Esophagus squamous epithelium (tissue), 5 donors: ENCODE measurements around the gene NTMT1. TPM values are rescaled to one million over a fixed set of nuclear protein-coding genes. Genes with fewer than 3 reads are reported as not detected.

ENCODE experiments used
- DNase-seq: peaks from one replicate; lab custom pipeline; 2025; lab: John Stamatoyannopoulos, UW
- H3K27ac ChIP-seq, 4 donors: fragments of 200-600 bp; sonication (generic); one replicate each; pipeline ENCODE4 v1.5.1; 2016 to 2019; ENCODE audit warnings: mild to moderate bottlenecking in 1 of 4
- H3K27me3 ChIP-seq, 4 donors: fragments of 200-600 bp; sonication (generic); 1 replicate in 3 of 4; 2 replicates in 1 of 4; pipeline versions ENCODE4 v1.5.1 to v1.6.0; 2017 to 2021; ENCODE audit warnings: antibody characterized with exemption in 1 of 4
- H3K36me3 ChIP-seq, 3 donors: fragments of 200-600 bp; sonication (generic); one replicate each; pipeline ENCODE4 v1.5.1; 2016 to 2019
- H3K4me1 ChIP-seq, 3 donors: fragments of 200-600 bp; sonication (generic); one replicate each; pipeline ENCODE4 v1.5.1; 2017 to 2019
- H3K4me3 ChIP-seq, 4 donors: fragments of 200-600 bp; sonication (generic); 1 replicate in 3 of 4; 2 replicates in 1 of 4; pipeline ENCODE4 v1.5.1; 2016 to 2019; ENCODE audit warnings: mild to moderate bottlenecking in 2 of 4, moderate library complexity in 1 of 4
- H3K9me3 ChIP-seq, 3 donors: fragments of 200-600 bp; sonication (generic); one replicate each; pipeline ENCODE4 v1.5.1; 2016 to 2019
- POLR2A ChIP-seq, 4 donors: fragments of 450-650 bp; IDR thresholded peaks; one replicate each; pipeline ENCODE4 v1.6.1; 2017; ENCODE audit warnings: antibody characterized with exemption in 4 of 4, mild to moderate bottlenecking in 4 of 4, moderate library complexity in 3 of 4
- WGBS, 2 donors: methylation state at CpG; one replicate each; pipeline ENCODE4 v1.1.5; 2018; 5-methylcytosine and 5-hydroxymethylcytosine counted together
- intact Hi-C: fragments of 100-400 bp; cut with DNase I; formaldehyde crosslinking; loops from one replicate; pipeline ENCODE4 v1.15.0; 2022
- total RNA-seq, 4 donors: library from RNA; depleted of rRNA; stranded (reverse); fragments of >200 nt; gene quantifications; one replicate each; pipeline ENCODE4 v1.1.0, GENCODE V29; 2016
- TF ChIP-seq, protein P1 (sequence below), 6 experiments: fragments of 450-650 bp in 4 of 6; fragments of 200-600 bp in 2 of 6; sonication (generic) in 2 of 6; IDR thresholded peaks; one replicate each; pipeline ENCODE4 v1.5.1; 2016 to 2019; ENCODE audit warnings: antibody characterized with exemption in 6 of 6, mild to moderate bottlenecking in 4 of 6, moderate library complexity in 4 of 6
- donor health status: DM: yes; HTN: yes; CAD: no.

Gene NTMT1
- total RNA-seq, 4 donors from 2014 or later: 14.0 to 17.6 (median 16.0) TPM

DNA sequence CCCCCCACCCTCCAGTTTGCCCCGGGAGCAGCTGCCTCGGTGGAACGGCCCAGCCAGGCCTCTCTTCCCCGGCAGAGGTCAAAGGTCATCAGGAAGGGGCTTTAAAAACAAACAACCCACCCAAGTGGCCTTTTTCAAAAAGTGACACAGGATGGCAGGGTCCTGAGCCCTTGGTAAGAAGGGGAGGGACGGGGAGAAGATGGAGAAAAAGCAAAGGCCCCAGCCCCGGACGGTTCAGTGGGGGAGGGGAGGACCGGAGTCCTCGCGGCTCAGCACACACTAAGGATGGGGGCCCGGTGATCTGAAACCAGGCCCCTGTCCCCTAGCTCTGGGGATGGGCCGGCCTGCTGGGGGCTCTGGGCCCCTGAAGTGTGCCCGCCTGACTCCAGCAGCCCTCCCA, 40.6 kb downstream of the NTMT1 start:
- Histone ChIP-seq H3K9me3 (no peaks in the 10 kb centered on the region), H3K27me3 (peaks cover 0 to 68% (median 0%) of the 10 kb centered on the region in 4 donors), H3K4me1 (peaks cover 14 to 46% (median 14%) of the 10 kb centered on the region in 3 donors), H3K27ac (peak overlapping the region in 3 of 4 donors; percentile 53 to 62 (median 56)), H3K36me3 (no peaks in the 10 kb centered on the region), H3K4me3 (peak overlapping the region; percentile 17 to 64 (median 44))
- DNase-seq: no peak
- intact Hi-C loops: no loop called here
- 48% methylated on average over 7 of the region's 13 CpGs; no CpG with 5 or more reads in 1 of the 2 donors for WGBS, 2 donors
- TF ChIP-seq, protein P1, sequence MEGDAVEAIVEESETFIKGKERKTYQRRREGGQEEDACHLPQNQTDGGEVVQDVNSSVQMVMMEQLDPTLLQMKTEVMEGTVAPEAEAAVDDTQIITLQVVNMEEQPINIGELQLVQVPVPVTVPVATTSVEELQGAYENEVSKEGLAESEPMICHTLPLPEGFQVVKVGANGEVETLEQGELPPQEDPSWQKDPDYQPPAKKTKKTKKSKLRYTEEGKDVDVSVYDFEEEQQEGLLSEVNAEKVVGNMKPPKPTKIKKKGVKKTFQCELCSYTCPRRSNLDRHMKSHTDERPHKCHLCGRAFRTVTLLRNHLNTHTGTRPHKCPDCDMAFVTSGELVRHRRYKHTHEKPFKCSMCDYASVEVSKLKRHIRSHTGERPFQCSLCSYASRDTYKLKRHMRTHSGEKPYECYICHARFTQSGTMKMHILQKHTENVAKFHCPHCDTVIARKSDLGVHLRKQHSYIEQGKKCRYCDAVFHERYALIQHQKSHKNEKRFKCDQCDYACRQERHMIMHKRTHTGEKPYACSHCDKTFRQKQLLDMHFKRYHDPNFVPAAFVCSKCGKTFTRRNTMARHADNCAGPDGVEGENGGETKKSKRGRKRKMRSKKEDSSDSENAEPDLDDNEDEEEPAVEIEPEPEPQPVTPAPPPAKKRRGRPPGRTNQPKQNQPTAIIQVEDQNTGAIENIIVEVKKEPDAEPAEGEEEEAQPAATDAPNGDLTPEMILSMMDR (IDR thresholded peaks at IDR 0.05): no peak
- TF ChIP-seq POLR2A (IDR thresholded peaks at IDR 0.05): no peak

DNA sequence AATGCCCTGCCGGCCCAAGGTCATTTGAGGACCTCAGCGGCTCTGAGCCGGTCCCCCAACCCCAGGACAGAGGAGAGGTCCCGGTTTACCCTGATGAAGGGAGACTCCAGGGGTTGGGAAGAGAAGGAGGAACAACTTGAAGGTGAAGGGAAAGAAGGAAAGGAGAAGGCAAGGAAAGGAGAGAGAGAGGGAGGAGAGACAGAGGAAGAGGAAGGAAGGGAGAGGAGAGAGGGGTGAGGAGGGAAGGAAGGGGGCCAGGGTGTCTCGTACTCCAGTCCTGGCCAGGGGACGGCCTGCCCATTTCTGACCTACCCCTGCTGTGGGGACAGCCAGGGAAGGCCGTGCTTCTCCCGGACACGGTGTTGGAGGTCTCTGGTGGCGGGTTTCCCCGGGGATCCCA, 41.4 kb downstream of the NTMT1 start:
- Histone ChIP-seq H3K4me3 (peak overlapping the region in 2 of 4 donors; percentile 51 to 64), H3K9me3 (no peaks in the 10 kb centered on the region), H3K27me3 (peaks cover 0 to 68% (median 0%) of the 10 kb centered on the region in 4 donors), H3K4me1 (peaks cover 14 to 51% (median 14%) of the 10 kb centered on the region in 3 donors), H3K27ac (peak overlapping the region in 3 of 4 donors; percentile 21 to 53 (median 21)), H3K36me3 (no peaks in the 10 kb centered on the region)
- intact Hi-C loops: no loop called here
- TF ChIP-seq POLR2A (IDR thresholded peaks at IDR 0.05): no peak
- TF ChIP-seq, protein P1 (IDR thresholded peaks at IDR 0.05): no peak
- whole genome bisulfite sequencing, 2 donors: 61 to 75% methylated on average over 8 to 10 of the region's 11 CpGs
- DNase-seq: no peak

DNA sequence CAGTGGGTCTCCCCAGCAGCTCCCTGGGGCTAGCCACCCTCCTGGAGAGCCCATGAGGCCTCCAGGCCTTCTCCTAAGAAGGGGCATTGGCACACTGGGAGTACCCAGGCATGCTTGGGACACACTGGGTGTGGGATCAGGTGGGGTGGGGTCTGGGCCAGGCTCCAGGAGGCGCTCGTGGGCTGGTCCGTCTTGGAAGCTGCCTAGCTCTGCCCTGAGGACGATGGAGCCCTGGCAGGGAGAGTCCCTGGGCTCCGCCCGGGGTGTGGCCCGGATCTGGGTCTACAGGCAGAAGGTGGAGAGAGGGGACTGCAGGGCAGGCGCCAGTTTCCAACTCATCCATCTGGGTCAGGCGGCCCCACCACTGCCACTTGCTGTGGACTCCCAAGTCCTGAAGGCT, 41.9 kb downstream of the NTMT1 start:
- Histone ChIP-seq H3K27me3 (peaks cover 0 to 68% (median 0%) of the 10 kb centered on the region in 4 donors), H3K27ac (peak overlapping the region in 2 of 4 donors; percentile 2 to 21), H3K9me3 (no peaks in the 10 kb centered on the region), H3K36me3 (no peaks in the 10 kb centered on the region), H3K4me1 (peaks cover 14 to 51% (median 14%) of the 10 kb centered on the region in 3 donors), H3K4me3 (no peak overlapping the region)
- WGBS, 2 donors: 59% methylated on average over 6 of the region's 9 CpGs; no CpG with 5 or more reads in 1 of the 2 donors
- DNase-seq: no peak
- TF ChIP-seq, protein P1 (IDR thresholded peaks at IDR 0.05): no peak
- no peak for TF ChIP-seq POLR2A (IDR thresholded peaks at IDR 0.05)
- intact Hi-C loops: no loop called here

DNA sequence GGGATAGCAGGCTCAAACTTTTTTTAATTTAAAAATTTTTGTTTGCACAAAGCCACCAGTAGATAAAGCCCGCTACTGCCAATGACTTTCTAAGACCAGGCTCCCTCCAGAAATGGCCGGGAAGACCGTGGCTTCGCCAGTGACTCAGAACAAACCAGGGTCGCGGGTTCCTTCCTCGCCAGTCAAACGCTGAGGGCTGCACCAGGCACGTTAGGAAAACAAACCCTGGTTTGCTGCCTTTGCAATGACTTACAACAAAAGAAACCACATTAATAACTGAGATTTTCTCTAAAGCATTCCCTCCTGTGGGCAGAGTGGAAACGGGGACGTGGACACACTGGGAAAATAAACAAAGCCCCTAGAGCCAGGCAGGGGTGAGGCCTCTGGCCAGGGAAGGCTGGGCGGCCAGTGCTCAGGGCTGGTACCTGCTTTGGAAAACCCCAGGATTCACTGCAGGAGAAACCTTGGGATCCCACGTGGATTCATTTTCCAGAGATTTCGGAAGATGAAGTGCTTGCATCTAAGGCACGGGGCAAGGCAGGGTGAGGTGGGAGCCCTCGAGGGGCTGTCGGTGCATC, 43.3 kb downstream of the NTMT1 start:
- no peak for DNase-seq
- peaks cover 0 to 71% (median 0%) of the 10 kb centered on the region in 4 donors for H3K27me3 ChIP-seq
- no peak overlapping the region for H3K4me3 ChIP-seq
- H3K4me1 ChIP-seq: peaks cover 14 to 51% (median 14%) of the 10 kb centered on the region in 3 donors
- no peaks in the 10 kb centered on the region for H3K9me3 ChIP-seq
- intact Hi-C loops: no loop called here
- 57 to 58% methylated on average over 13 of the region's 17 CpGs for WGBS, 2 donors
- no peak for TF ChIP-seq POLR2A (IDR thresholded peaks at IDR 0.05)
- TF ChIP-seq, protein P1 (IDR thresholded peaks at IDR 0.05): no peak
- H3K36me3 ChIP-seq: no peaks in the 10 kb centered on the region
- H3K27ac ChIP-seq: no peak overlapping the region

DNA sequence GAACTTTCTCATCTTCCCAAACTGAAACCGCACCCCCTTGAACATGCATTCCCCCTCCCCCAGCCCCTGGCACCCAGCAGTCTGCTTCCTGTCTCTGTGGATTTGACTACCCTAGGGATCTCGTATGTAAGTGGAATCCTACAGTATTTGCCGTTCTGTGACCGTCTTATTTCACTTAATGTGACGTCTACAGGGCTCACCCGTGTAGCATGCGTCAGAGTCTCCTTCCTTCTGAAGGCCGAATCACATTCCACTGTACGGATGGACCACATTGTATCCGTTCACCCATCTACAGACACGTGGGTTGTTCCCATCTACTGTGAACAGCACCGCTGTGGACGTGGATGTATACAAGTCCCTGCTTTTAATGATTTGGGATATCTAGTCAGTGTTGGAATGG, 44.0 kb downstream of the NTMT1 start:
- intact Hi-C loops: no loop called here
- H3K9me3 ChIP-seq: no peaks in the 10 kb centered on the region
- no peak overlapping the region for H3K4me3 ChIP-seq
- no peak for DNase-seq
- H3K4me1 ChIP-seq: peaks cover 14 to 48% (median 14%) of the 10 kb centered on the region in 3 donors
- no peak overlapping the region for H3K27ac ChIP-seq
- TF ChIP-seq, protein P1 (IDR thresholded peaks at IDR 0.05): no peak
- TF ChIP-seq POLR2A (IDR thresholded peaks at IDR 0.05): no peak
- H3K36me3 ChIP-seq: no peaks in the 10 kb centered on the region
- WGBS, 2 donors: 86 to 91% methylated on average over 13 of the region's 13 CpGs
- H3K27me3 ChIP-seq: peaks cover 0 to 71% (median 0%) of the 10 kb centered on the region in 4 donors
